Ovary (tissue), 3 donors: Measurements from ENCODE around the gene ELOB.

ENCODE experiments used
- POLR2A ChIP-seq: fragments of 450-650 bp; IDR thresholded peaks from one replicate; pipeline ENCODE4 v1.6.1; 2017; ENCODE audit warnings: antibody characterized with exemption, mild to moderate bottlenecking, moderate library complexity
- TF ChIP-seq, protein P1 (sequence below), 3 donors: fragments of 450-650 bp in 2 of 3; fragments of 200-600 bp in 1 of 3; IDR thresholded peaks; one replicate each; pipeline versions ENCODE4 v1.5.1 to v1.8.0; 2016 to 2022; ENCODE audit warnings: antibody characterized with exemption in 3 of 3, mild to moderate bottlenecking in 1 of 3
- donor health status: DM: no; HTN: no; CAD: no.

- TF ChIP-seq, protein P1, sequence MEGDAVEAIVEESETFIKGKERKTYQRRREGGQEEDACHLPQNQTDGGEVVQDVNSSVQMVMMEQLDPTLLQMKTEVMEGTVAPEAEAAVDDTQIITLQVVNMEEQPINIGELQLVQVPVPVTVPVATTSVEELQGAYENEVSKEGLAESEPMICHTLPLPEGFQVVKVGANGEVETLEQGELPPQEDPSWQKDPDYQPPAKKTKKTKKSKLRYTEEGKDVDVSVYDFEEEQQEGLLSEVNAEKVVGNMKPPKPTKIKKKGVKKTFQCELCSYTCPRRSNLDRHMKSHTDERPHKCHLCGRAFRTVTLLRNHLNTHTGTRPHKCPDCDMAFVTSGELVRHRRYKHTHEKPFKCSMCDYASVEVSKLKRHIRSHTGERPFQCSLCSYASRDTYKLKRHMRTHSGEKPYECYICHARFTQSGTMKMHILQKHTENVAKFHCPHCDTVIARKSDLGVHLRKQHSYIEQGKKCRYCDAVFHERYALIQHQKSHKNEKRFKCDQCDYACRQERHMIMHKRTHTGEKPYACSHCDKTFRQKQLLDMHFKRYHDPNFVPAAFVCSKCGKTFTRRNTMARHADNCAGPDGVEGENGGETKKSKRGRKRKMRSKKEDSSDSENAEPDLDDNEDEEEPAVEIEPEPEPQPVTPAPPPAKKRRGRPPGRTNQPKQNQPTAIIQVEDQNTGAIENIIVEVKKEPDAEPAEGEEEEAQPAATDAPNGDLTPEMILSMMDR (IDR thresholded peaks at IDR 0.05) = no peak
- TF ChIP-seq POLR2A = no peak
These were observed 45.4 kb upstream of the ELOB start for GRCh38 chr16:2822496-2822895.
